Mononuclear cell (primary cell): Measurements from ENCODE around the gene RAB37. TPM values are rescaled to one million over a fixed set of nuclear protein-coding genes. Genes with fewer than 3 reads are reported as not detected.
A peak's percentile ranks its signal among the peaks of the same experiment; 100 is the strongest.

ENCODE experiments used
- H3K27me3 ChIP-seq: 2 replicates; pipeline ENCODE4 v1.6.0; 2011; ENCODE audit warnings: low read length, control low read depth; ENCODE audit not compliant: insufficient read depth
- H3K4me1 ChIP-seq: 2 replicates; pipeline ENCODE4 v1.5.1; 2011; ENCODE audit warnings: mild to moderate bottlenecking, low read length, control low read depth; ENCODE audit not compliant: insufficient read depth
- H3K4me3 ChIP-seq: 2 replicates; pipeline ENCODE4 v1.5.1; 2011; ENCODE audit warnings: mild to moderate bottlenecking, low read length, moderate library complexity
- H3K9me3 ChIP-seq: 2 replicates; pipeline ENCODE4 v1.5.1; 2011; ENCODE audit warnings: low read depth, mild to moderate bottlenecking, control low read depth, low read length
- total RNA-seq: library from RNA; depleted of rRNA; stranded (reverse); fragments of >200 nt; gene quantifications from one replicate; pipeline ENCODE4 v1.2.3, GENCODE V29; 2012

The RAB37 gene
- total RNA-seq, result 21.8 TPM

- peaks cover 56% of the 10 kb centered on the region for H3K4me1 ChIP-seq
- peak within 1 kb of the TSS; percentile 44 for H3K4me3 ChIP-seq
- H3K27me3 ChIP-seq, result no peaks in the 10 kb centered on the region
- H3K9me3 ChIP-seq, result no peaks in the 10 kb centered on the region
Measured at GRCh38 chr17:74736513-74737298, at the start of gene RAB37. RAB37 (plus strand) TSS chr17:74737256; CDS start chr17:74737273, 17 bp downstream.

- Histone ChIP-seq H3K9me3 (no peaks in the 10 kb centered on the region), H3K27me3 (no peaks in the 10 kb centered on the region), H3K4me3 (no peak overlapping the region), H3K4me1 (peaks cover 73% of the 10 kb centered on the region)
Measured at GRCh38 chr17:74687886-74688285, 49.2 kb upstream of the RAB37 start.

DNA sequence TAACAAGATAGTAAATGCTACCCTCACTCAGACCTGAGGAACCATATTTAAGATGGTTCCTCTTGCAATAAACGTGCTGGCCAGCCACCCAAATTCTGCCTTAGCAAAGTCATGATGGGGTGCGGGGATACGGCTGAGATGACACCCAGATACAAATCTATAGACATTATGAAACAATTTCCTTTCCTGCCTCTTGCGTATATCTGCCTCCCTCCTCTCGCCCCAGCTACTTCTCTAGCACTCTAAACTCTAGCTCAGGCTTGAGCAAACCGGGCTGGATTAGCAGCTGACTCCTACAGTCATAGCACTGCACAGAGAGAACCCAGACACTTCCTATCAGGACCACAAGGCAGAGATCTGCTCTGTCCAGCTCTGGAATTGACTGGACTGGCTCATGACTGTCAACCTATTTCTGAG lies 46.6 kb upstream of the RAB37 start:
- no peak overlapping the region for H3K4me3 ChIP-seq
- peaks cover 71% of the 10 kb centered on the region for H3K4me1 ChIP-seq
- no peaks in the 10 kb centered on the region for H3K9me3 ChIP-seq
- H3K27me3 ChIP-seq, result no peaks in the 10 kb centered on the region

GRCh38 chr17:74691151-74691550 lies 45.9 kb upstream of the RAB37 start:
- Histone ChIP-seq H3K27me3 (no peaks in the 10 kb centered on the region), H3K9me3 (no peaks in the 10 kb centered on the region), H3K4me3 (no peak overlapping the region), H3K4me1 (peaks cover 71% of the 10 kb centered on the region)

GRCh38 chr17:74694081-74694480 lies 43.0 kb upstream of the RAB37 start:
- H3K9me3 ChIP-seq, result no peaks in the 10 kb centered on the region

DNA sequence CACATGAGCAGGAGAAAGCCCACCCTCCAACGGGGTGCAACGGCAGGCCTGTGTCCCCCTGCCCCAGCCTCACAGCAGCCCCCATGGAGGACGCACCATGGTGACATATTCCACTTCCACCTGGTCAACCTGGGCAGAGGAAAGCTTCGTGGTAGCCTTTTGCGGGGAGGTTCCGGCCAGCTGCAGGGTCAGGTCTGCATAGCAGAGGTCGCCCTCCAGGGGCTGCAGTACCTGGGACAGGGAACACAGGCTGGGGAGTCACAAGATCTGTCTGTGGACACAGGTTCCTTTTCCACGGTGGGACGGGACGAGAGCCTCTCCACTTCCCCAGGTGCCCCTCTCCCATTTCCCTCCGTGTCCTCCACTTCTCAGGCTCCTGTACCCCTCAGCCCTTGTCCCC lies 41.4 kb upstream of the RAB37 start:
- Histone ChIP-seq H3K4me3 (no peak overlapping the region), H3K9me3 (no peaks in the 10 kb centered on the region), H3K4me1 (peaks cover 28% of the 10 kb centered on the region), H3K27me3 (no peaks in the 10 kb centered on the region)

More at GRCh38 chr17:74694081-74694480, 43.0 kb upstream of the RAB37 start:
- Histone ChIP-seq H3K4me3 (no peak overlapping the region), H3K4me1 (peaks cover 44% of the 10 kb centered on the region), H3K27me3 (no peaks in the 10 kb centered on the region)

DNA sequence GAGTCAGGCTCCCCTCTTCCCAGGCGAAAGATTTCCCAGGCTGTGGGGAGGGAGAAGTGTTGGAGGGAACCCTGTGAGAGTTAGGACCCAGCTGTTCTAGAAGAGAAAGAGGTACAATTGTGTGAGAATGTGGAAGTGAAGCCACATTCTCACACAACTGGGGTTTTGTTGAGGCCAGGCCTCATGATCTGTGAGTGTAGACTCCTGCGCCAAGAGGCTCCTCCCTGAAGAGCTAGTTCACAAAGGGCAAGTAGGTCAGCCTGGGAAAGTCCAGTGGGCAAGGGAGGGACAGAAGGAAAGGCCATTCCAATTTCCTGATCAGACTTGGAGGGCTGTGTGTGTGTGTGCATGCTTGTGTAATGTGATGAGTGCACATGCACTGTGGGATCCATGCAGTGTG lies 39.5 kb upstream of the RAB37 start:
- Histone ChIP-seq H3K27me3 (no peaks in the 10 kb centered on the region), H3K4me3 (no peak overlapping the region), H3K9me3 (no peaks in the 10 kb centered on the region), H3K4me1 (peaks cover 10% of the 10 kb centered on the region)

GRCh38 chr17:74698069-74698468 lies 39.0 kb upstream of the RAB37 start:
- H3K4me3 ChIP-seq, result no peak overlapping the region
- H3K4me1 ChIP-seq, result peaks cover 4% of the 10 kb centered on the region
- H3K27me3 ChIP-seq, result no peaks in the 10 kb centered on the region
- H3K9me3 ChIP-seq, result no peaks in the 10 kb centered on the region

DNA sequence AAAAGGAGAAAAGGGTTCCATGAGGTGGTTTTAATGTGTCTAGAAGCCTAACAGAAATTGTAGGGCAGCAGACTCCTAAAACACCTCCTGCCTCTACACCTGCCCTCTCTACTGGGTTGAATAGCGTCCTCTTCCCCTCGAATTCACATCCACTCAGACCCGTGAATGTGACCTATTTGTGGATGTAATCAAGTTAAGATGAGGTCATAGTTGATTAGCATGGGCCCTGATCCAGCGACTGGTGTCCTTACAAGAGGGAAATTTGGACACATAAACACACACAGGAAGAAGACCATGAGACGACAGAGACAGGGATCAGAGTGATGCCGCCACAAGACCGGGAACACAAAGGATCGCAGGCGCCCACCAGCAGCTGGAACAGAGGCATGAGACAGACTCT lies 37.8 kb upstream of the RAB37 start:
- Histone ChIP-seq H3K4me1 (no peaks in the 10 kb centered on the region), H3K4me3 (no peak overlapping the region), H3K9me3 (no peaks in the 10 kb centered on the region), H3K27me3 (no peaks in the 10 kb centered on the region)

DNA sequence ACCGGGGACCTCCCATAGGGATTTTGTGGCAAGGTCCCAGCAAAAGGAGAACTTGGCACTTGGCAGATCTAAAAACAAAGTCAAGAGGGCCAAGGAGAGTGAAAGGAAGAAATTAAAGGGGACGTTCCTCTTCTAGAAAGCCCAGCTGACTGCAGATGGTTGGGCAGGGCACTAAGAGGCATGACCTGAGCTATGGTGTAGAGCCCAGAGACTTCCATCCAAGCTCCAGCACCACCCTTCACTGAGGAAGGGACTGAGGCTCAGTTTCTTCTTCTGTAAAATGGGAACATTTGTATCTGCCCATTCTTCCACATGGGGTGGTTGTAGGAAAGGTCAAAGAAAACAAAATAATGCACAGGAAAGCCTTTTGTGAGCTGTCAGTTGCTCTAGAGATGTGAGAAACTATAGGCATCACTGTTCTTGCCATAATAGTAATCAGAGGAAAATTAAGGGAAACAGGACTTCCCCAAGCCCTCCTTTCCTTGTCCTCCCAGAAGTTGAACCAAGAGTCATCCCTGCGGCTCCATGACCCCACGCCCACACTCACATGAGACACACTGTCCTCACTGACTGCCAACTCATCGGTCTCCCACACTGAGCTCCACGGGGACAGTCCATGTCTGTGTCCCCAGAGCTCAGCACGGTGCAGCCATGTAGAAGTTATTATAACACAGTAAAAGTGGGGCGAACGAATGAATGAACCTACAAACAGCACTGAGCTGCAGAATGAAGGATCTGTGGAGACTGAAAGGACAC lies 34.8 kb upstream of the RAB37 start:
- no peaks in the 10 kb centered on the region for H3K9me3 ChIP-seq
- no peaks in the 10 kb centered on the region for H3K4me1 ChIP-seq
- H3K4me3 ChIP-seq, result no peak overlapping the region
- no peaks in the 10 kb centered on the region for H3K27me3 ChIP-seq

GRCh38 chr17:74703311-74703710 lies 33.7 kb upstream of the RAB37 start:
- H3K4me1 ChIP-seq, result no peaks in the 10 kb centered on the region
- H3K9me3 ChIP-seq, result no peaks in the 10 kb centered on the region
- no peaks in the 10 kb centered on the region for H3K27me3 ChIP-seq
- no peak overlapping the region for H3K4me3 ChIP-seq

GRCh38 chr17:74704544-74704943 lies 32.5 kb upstream of the RAB37 start:
- Histone ChIP-seq H3K27me3 (no peaks in the 10 kb centered on the region), H3K4me3 (no peak overlapping the region), H3K4me1 (peaks cover 3% of the 10 kb centered on the region), H3K9me3 (no peaks in the 10 kb centered on the region)

GRCh38 chr17:74711058-74711824 lies 25.8 kb upstream of the RAB37 start:
- H3K4me3 ChIP-seq, result peak overlapping the region; percentile 47
- no peaks in the 10 kb centered on the region for H3K9me3 ChIP-seq
- no peaks in the 10 kb centered on the region for H3K27me3 ChIP-seq
- peaks cover 34% of the 10 kb centered on the region for H3K4me1 ChIP-seq

DNA sequence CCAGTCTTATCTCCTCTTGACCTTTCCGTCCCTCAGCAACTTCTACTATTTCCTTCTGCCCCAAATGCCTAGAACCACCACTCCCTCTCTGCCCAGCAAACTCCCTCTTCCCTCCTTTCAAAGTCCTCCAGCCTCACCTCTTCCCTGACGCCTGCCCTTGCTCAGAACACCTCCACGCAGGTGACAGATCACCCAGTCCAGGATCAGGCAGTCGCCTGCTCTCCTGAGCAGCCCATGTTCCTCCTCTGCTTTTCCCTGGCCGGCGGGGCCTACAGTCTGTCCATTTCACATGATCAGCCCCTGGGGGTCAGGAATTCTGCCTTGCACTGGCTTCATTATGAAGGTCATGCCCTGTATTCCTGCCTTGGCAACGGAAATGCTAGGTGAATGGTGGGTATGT lies 24.8 kb upstream of the RAB37 start:
- Histone ChIP-seq H3K27me3 (no peaks in the 10 kb centered on the region), H3K9me3 (no peaks in the 10 kb centered on the region), H3K4me1 (peaks cover 34% of the 10 kb centered on the region), H3K4me3 (peak overlapping the region; percentile 47)

DNA sequence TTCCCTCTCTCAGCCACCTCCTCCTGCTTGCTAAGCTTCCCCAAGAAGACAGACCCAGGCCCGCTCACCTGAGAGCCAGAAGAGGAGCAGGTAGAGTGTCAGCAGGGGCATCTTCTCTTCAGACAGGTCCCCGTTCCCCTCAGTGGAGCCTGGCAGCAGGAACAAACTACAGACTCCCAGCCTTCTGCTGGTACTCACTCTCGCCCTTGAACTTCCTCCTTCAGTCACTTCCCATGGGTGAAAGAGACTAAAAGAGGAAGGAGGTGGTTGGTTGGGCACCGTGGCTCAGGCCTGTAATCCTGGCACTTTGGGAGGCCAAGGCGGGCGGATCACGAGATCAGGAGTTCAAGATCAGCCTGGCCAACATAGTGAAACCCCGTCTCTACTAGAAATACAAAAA lies 24.3 kb upstream of the RAB37 start, which contains the start of gene CD300LF:
CD300LF (minus strand) TSS at position 168 of the 400 bp plus-strand sequence; CDS start at position 111, 57 bp downstream.
- Histone ChIP-seq H3K9me3 (no peaks in the 10 kb centered on the region), H3K4me1 (peaks cover 34% of the 10 kb centered on the region), H3K4me3 (peak within 1 kb of the TSS; percentile 47), H3K27me3 (no peaks in the 10 kb centered on the region)
